Iris pigment epithelial cell (primary cell): ENCODE measurements around the gene RBM15B.
"Not testable (repeated sequence)": the region's sequence is repeated elsewhere in the genome, so short reads cannot be mapped to it uniquely, and the experiment has no call there.

Experiments
- DNase-seq: peaks from one replicate; pipeline ENCODE4 v3.0.0-alpha.2; 2011; ENCODE audit warnings: low read depth

RBM15B gene, protein sequence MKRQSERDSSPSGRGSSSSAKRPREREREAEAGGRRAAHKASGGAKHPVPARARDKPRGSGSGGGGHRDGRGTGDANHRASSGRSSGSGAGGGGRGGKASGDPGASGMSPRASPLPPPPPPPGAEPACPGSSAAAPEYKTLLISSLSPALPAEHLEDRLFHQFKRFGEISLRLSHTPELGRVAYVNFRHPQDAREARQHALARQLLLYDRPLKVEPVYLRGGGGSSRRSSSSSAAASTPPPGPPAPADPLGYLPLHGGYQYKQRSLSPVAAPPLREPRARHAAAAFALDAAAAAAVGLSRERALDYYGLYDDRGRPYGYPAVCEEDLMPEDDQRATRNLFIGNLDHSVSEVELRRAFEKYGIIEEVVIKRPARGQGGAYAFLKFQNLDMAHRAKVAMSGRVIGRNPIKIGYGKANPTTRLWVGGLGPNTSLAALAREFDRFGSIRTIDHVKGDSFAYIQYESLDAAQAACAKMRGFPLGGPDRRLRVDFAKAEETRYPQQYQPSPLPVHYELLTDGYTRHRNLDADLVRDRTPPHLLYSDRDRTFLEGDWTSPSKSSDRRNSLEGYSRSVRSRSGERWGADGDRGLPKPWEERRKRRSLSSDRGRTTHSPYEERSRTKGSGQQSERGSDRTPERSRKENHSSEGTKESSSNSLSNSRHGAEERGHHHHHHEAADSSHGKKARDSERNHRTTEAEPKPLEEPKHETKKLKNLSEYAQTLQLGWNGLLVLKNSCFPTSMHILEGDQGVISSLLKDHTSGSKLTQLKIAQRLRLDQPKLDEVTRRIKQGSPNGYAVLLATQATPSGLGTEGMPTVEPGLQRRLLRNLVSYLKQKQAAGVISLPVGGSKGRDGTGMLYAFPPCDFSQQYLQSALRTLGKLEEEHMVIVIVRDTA

DNA sequence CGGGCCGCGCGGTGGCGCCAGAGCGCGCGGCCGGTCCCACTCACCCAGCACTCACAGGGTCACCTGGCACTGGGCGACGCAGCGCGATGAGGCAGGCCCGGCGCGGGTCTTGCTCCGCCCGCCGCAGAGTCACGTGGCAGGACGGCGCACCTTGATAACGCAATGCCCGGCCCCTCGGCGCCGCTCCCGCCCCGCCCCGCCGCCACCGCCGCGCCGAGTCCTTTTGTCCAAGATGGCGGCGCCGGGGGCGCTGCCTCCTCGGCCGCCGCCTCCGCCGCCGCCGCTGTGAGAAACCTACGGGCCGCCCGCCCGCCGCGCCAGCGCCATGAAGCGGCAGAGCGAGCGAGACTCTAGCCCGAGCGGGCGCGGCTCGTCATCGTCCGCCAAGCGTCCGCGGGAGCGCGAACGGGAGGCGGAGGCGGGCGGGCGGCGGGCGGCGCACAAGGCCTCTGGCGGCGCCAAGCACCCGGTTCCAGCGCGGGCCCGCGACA is at the start of gene RBM15B:
Gene RBM15B (plus strand): TSS at position 211 of the 491 bp plus-strand sequence. CDS start 115 bp downstream, at position 326.
- DNase-seq = peak; percentile 97

DNA sequence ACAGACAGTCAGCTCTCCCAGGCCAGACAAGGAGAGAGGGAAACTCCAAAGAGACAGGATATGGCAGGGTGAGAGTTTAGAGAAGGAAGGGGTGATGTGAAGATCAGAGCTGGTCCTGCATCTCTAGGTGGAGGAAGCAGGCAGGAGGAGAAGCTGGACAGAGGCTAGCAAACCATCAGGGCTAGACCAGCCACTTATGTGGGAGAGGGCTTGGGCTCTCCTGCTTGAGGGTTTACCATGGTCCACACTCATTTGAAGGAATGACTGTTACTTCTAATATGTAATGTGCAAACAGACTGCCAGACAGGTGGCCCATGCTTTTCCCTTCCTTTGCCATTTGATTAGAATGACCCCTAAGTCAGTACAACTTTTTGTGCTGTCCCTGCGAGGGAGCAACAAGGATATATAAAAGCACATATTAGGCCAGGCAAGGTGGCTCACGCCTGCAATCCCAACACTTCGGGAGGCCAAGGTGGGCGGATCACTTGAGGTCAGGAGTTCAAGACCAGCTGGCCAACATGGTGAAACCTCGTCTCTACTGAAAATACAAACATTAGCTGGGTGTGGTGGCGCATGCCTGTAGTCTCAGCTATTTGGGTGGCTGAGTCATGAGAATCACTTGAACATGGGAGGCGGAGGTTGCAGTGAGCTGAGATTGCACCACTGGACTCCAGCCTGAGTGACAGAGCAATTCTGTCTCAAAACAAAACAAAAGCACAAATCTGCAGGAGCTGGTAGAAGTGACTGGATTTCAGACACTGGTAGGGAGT is 47.0 kb upstream of the RBM15B start:
- peak; percentile 89 for DNase-seq

DNA sequence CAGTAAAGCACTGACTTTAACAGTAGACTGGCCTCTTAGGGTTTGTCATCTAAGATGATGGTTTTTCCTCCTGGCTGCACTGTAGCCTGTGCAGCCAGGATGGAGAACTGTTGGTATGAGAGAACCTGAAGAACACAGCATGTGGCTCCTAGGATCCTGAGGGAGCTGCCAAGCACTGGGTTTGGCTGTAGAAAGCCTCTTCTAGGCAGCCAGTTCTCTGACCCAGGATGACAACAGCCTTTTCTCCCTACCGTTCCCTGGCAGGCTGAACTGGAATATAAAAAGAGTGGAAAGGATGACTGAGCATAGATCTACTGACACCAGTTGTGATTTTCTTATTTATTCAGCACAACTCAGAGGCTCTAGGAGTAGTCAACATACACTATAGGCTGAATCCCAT is 40.3 kb upstream of the RBM15B start:
- DNase-seq = no peak

DNA sequence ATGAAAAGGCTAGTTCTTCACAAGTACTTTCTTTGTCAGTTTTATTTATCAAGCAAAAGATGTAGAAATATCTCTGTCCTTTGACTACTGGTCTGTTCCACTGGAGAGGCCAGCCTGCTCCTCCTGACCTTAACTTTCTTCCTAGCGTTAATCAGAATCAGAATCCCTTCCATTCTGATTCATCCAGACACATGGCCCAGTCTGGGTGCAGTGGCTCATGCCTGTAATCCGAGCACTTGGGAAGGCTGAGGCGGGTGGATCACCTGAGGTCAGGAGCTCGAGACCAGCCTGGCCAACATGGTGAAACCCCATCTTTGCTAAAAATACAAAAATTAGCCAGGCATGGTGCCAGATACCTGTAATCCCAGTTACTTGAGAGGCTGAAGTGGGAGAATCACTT is 38.0 kb upstream of the RBM15B start:
- no peak for DNase-seq

DNA sequence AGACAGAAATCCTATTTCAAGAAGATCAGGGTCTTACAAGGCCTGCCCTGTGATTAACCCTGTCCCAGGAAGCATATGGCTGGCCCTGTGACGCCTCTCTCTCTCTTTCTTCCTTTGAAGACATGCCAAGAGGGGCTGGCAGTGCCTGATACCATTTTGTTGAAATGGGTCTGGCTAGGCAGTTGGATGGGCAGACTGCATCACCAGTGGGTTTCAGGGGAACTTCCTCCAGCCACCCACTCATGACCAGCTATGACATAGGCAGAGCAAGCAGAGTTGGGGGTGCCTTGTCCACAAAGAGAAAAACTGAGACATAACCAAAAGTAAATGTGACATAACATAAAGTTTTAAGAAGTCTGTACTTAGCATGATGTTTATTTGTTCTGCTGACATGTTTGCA is 37.4 kb upstream of the RBM15B start:
- no peak for DNase-seq

DNA sequence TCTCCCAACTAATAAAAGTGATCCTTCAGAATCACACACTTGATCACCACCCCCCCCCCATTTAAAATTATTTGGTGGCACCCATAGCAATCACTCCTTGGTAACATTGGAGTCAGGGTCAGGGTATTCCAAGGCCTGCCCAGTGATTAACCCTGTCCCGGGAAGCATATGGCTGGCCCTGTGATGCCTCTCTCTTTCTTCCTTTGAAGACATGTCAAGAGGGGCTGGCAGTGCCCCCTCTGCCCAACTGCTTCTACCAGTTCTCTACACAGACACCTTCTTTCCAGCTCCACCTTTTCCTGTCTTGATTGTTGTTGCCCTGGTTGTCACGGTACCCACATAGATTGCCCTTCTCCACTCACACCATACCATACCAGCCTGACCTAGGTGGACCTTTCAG is 36.9 kb upstream of the RBM15B start:
- DNase-seq = no peak

DNA sequence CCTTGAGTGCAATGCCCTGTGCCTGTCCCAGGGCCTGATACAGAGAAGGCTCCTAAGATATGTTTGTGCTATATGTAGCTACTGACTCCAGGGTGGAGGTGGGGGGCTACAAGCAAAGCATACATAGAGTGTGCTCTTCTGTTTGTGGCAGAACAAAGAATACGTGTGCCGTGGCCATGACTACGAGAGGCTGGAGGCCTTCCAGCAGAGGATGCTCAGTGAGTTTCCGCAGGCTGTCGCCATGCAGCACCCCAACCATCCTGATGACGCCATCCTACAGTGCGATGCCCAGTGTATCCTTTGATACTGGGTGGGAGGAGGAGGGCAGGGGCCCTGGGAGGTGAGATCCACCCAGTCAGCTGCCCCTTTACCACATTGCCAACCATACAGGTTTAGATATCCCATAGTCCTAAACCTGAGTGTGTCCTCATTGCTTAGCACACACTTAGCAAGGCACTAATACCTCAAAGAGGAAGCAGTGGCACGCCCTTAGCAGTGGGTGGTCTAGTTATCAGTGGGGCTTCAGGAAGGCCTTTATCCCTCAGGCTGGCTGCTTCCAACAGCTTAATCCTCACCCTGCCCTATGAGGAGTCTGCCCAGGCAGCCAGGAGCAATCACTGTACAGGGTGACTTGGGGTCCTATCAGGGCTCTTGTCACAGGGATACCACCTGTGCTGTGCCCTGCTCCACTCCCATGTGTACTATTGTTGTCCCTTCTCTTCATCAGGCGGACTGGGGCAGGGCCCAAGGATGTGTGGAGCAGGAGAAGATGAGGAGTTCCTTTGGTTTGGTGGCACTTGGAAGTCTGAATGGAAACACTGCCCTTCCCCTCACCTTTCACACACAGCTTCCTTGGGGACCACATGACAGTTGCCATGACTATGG is 36.1 kb upstream of the RBM15B start:
- DNase-seq = no peak

DNA sequence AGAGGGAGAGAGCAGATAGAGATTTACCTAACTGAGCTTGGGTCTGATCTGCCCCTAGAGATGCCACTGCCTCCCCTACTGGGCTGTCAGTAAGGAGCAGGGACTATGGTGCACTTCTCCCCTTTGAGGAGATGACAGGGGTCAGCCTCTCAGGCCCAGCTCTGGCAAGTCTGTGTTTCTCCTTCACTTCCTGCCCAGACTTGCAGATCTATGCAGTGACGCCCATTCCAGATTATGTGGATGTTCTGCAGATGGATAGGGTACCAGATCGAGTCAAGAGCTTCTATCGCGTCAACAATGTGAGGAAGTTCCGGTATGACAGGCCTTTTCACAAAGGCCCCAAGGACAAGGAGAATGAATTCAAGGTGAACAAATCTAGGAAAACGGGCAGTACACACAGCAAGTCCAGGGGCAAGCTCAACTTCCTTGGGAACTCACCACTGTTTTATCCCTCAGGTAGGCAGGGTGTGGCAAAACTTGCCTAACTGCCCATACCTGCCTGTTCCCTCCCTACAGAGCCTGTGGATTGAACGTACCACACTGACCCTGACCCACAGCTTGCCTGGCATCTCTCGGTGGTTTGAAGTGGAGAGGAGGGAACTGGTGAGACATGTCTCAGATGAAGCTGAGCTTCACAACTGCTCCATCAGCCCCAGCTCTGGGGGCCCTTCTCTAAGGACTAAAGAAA is 35.0 kb upstream of the RBM15B start:
- no peak for DNase-seq

DNA sequence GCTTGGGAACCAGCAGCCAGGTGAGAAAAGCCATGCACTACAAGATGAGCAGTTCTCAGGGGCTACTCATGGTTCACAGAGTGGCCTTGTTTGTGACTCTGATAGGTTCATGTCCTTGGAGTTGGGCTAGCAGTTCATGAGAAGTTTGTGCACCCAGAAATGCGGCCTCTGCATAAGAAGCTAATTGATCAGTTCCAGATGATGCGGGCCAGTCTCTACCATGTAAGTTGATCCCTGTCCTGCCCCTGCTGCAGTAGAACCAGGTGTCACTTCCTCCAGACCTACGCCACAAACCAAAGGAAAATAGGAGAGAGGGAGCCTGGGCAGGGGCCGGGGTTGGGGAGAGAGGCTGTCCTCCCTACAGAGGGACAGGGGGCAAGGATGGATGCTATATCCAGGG is 33.2 kb upstream of the RBM15B start:
- DNase-seq = no peak

DNA sequence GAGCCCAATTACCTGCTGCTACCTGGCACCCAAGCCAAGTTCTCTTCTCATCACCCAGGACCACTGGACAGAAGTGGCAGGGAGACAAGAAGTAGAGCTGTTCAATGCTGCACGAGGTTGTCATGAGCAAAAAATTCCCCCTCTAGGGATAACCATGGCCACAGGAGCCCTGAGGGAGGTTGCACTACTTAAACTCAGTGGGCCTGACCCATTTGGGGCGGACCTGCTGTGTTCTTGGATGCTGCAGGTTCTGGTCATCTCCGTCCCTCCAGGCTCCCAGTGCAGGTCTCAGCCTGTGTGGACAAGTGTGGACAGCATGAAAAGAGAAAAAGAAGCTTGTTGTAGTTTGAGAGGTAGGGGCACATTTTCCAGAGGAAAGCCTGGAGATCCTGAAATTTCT is 32.1 kb upstream of the RBM15B start:
- no peak for DNase-seq

DNA sequence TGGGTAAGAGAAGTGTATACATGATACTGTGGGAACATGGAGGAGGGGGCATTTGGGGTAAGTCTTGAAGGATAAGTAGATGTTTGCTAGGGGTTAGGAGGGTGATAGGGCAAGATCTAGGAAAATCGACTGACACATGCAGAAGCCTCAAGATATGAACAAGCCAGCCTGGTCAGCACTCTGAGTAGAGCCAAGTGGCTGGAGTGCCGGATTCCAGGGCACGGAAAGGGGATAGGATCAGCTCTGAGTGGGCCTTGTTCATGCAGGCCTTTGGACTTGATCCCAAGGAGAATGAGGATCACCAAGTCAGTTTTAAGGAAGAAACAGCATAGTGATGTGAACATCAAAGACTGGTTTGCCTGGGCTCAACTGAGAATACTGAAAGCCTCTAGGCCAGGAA is 30.3 kb upstream of the RBM15B start:
- DNase-seq = no peak

DNA sequence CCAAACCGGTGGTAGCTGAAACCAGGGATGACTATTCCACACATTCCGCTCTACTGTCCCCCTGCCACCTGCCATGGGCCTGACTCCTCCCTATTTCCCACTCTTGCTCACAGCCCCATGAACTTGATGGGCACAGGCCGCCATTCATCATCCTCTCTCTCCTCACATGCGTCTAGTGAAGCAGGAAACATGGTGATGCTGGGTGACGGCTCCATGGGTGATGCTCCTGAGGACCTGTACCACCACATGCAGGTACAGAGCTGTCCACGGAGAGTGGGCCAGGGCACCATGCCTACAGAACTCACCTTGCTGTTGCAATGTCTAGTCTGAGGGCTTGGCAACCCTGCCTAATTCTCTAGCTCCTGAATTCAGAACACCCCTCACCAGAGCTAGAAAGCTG is 29.3 kb upstream of the RBM15B start:
- no peak for DNase-seq

DNA sequence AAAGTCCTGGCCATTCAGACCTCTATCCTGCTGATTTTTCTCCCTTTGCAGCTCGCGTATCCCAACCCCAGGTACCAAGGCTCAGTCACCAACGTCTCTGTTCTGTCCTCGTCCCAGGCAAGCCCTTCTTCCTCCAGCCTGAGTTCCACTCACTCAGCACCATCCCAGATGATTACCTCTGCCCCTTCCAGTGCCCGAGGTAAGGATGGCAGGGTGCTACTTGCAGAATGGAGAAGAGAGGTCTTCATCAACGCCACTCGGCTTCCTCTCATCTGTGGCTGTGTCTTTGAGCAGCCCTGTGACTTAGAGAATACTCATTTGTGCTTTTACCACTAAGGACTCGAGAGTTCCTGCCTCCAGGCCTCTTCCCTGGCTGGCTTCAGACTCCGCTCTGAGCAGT is 28.6 kb upstream of the RBM15B start:
- DNase-seq = no peak

DNA sequence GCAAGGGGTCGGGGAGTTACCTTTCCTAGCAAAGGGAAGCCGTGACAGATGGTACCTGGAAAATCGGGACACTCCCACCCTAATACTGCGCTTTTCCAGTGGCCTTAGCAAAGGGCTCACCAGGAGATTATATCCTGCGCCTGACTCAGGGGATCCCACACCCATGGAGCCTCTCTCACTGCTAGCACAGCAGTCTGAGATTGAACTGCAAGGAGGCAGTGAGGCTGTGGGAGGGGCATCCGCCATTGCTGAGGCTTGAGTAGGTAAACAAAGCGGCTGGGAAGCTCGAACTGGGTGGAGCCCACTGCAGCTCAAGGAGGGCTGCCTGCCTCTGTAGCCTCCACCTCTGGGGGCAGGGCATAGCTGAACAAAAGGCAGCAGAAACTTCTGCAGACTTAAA is 22.8 kb upstream of the RBM15B start:
- DNase-seq = not testable (repeated sequence)

DNA sequence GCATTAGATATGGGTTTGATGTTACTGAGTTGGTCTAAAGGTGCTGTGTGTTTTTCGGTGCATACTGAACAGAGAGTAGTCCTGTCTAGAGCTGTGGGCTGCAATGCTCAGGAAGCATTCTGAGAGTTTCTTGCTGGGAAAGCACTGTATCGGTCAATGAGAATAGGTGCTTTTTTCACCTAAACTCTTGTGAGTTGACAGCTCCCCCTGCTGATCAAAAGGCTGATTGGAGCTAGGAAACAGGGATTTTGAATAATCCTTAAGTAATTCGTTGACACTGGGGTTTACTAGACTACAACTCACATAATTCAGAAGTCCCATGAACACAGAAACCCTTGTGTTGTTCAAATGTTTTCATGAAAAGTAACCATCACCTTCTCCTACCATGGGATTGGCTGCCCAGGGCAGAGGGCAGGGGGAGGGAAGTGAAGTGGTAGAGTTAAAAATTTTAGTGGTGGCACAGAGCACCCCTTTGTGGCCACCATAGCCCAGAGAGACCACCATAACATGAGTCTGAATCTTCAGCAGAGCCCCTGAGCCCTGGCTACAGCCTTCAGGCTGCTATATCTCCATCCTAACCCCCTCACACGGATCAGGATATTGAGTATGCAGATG is 19.0 kb upstream of the RBM15B start:
- DNase-seq = peak; percentile 78

DNA sequence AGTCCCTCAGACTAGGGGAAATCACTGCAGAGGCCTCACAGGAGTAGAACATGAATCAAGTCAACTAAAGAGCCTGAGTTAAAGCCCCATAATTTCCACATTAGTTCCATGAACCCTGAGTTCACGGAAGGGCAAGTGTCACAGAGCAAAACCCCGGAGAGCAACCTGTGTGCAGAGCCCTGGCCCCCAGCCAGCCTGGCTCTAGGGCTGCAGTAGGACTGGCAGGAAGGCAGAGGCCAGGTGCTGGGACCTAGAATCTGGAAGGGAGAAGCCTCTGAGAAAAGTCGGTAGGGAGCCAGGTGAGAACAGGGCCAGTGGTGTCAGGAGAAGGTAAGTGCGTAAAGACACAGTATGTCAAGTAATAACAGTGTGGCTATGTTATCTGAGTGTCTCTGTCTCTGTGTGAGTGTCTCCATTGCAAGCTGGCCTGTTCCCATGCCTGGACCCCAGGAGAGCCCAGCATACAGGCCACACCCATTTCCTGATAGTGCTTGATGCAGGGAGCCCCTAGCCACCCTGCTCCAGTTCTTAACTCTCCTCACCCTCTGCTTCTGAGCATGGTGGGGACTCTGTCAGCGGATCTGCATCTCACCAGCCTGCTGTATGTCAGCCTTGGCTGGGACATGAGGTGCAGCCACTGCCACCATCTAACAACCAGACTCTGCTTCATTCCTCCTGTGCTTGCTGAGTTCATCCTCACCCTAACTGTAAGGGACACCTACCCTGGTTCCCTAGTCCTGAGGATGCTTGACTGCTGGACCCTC is 17.2 kb upstream of the RBM15B start:
- DNase-seq = no peak

DNA sequence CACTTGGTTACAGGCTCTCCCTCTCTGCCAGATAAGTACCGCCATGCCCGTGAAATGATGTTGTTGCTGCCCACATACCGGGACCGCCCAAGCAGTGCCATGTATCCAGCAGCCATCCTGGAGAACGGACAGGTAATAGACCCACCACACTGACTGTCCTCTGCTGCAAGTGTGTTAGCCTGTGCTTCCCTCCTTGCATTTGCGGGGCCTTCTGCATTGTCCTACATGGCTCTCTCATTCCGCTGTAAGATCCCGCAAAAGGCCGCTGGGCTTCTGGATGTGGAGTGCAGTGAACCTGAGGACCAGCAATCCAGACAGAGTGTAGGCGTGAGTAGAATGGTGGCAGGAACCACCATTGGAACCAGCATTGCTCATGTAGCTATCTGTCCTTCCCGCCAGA is 16.6 kb upstream of the RBM15B start:
- DNase-seq = no peak

DNA sequence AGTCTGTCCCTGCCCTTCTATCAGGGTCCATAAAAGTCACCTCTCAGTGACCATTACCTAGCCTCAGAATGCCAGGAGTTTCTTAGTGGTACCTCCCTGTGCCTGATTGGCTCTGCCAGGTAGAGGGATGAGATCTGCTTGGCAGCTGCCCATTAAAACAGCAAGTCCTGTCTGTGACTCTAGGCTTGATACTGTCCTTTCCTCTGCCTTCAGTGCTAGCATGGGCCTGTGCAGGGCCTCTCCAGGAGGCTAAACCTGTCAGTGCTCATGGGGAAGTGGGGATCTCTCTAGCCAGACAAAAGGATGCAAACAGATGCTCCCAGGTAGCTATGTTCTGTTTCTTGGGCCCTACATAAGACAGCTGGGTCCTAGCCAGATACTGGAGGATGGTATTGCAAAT is 15.9 kb upstream of the RBM15B start:
- no peak for DNase-seq

DNA sequence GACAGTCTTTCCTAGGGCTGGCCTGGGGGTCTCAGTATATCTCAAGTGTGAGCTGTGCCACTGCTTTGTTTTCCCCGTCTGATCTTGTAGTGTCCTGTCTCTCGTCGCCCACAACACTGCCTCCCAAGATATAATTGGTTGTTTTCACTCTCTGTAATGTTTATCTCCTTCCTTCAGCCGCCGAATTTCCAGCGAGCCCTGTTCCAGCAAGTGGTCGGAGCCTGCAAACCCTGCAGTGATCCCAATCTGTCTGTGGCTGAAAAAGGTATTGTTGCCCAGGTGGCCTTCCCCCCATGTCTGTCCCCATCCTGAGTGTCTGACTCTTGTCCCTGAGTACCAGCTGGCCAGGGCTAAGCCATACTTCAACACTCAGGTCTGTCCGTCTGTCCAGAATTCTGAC is 15.5 kb upstream of the RBM15B start:
- no peak for DNase-seq
